Suprapubic skin (tissue), 4 donors: ENCODE results near the gene HOXB9. TPM values are rescaled to one million over a fixed set of nuclear protein-coding genes. Genes with fewer than 3 reads are reported as not detected.

Experiments used
- DNase-seq, 2 donors: peaks; one replicate each; pipeline ENCODE4 v3.0.0-alpha.2; 2019; ENCODE audit warnings: low spot score in 2 of 2
- H3K27ac ChIP-seq: fragments of 200-600 bp; sonication (generic); one replicate; pipeline ENCODE4 v1.5.1; 2019
- H3K27me3 ChIP-seq: fragments of 200-600 bp; sonication (generic); one replicate; pipeline ENCODE4 v1.5.1; 2019
- H3K36me3 ChIP-seq: fragments of 200-600 bp; sonication (generic); one replicate; pipeline ENCODE4 v1.5.1; 2019
- H3K4me1 ChIP-seq: fragments of 200-600 bp; sonication (generic); one replicate; pipeline ENCODE4 v1.5.1; 2019
- H3K4me3 ChIP-seq: fragments of 200-600 bp; sonication (generic); one replicate; pipeline ENCODE4 v1.5.1; 2019; ENCODE audit warnings: mild to moderate bottlenecking
- H3K9me3 ChIP-seq: fragments of 200-600 bp; sonication (generic); one replicate; pipeline ENCODE4 v1.5.1; 2019
- CTCF ChIP-seq, 2 donors: fragments of 200-600 bp in 1 of 2; fragments of 450-650 bp in 1 of 2; sonication (generic) in 1 of 2; IDR thresholded peaks; one replicate each; pipeline ENCODE4 v1.5.1; 2016 to 2019; ENCODE audit warnings: antibody characterized with exemption in 2 of 2, mild to moderate bottlenecking in 1 of 2, moderate library complexity in 1 of 2
- EP300 ChIP-seq: sonication (generic); formaldehyde crosslinking; IDR thresholded peaks from one replicate; pipeline ENCODE4 v1.6.1; 2017; ENCODE audit warnings: antibody characterized with exemption
- POLR2A ChIP-seq, 2 donors: fragments of 450-650 bp; IDR thresholded peaks; one replicate each; pipeline ENCODE4 v1.6.1; 2017; ENCODE audit warnings: antibody characterized with exemption in 2 of 2, mild to moderate bottlenecking in 2 of 2, moderate library complexity in 2 of 2
- POLR2AphosphoS5 ChIP-seq, 3 donors: sonication (generic); formaldehyde crosslinking; IDR thresholded peaks; one replicate each; pipeline ENCODE4 v1.6.1; 2017; ENCODE audit warnings: antibody characterized with exemption in 3 of 3
- WGBS: methylation state at CpG from one replicate; pipeline ENCODE4 v1.1.5; 2018; 5-methylcytosine and 5-hydroxymethylcytosine counted together
- total RNA-seq, 4 donors: library from RNA; depleted of rRNA; stranded (reverse); fragments of >200 nt; gene quantifications; one replicate each; pipeline ENCODE4 v1.1.0, GENCODE V29; 2016

The HOXB9 gene
- total RNA-seq, 4 donors from 2014 or later, result 0.23 to 0.42 TPM; not detected in 2

GRCh38 chr17:48617471-48618255 lies 8.5 kb downstream of the HOXB9 start:
- Histone ChIP-seq H3K9me3 (no peaks in the 10 kb centered on the region), H3K27me3 (peaks cover 100% of the 10 kb centered on the region), H3K4me3 (no peak overlapping the region), H3K27ac (no peak overlapping the region), H3K36me3 (no peaks in the 10 kb centered on the region), H3K4me1 (peaks cover 45% of the 10 kb centered on the region)
- WGBS, result 23% methylated on average over 42 of the region's 43 CpGs
- TF ChIP-seq CTCF (IDR thresholded peaks at IDR 0.05) (no peak), POLR2AphosphoS5 (IDR thresholded peaks at IDR 0.05) (no peak), POLR2A (IDR thresholded peaks at IDR 0.05) (no peak), EP300 (no peak)
- DNase-seq, result no peak

- Histone ChIP-seq H3K27ac (no peak overlapping the region), H3K9me3 (no peaks in the 10 kb centered on the region), H3K36me3 (no peaks in the 10 kb centered on the region), H3K27me3 (peaks cover 100% of the 10 kb centered on the region), H3K4me3 (no peak overlapping the region), H3K4me1 (peaks cover 53% of the 10 kb centered on the region)
- no peak for DNase-seq
- TF ChIP-seq POLR2A (IDR thresholded peaks at IDR 0.05), result no peak
- no peak for TF ChIP-seq CTCF (IDR thresholded peaks at IDR 0.05)
- no peak for TF ChIP-seq POLR2AphosphoS5 (IDR thresholded peaks at IDR 0.05)
- TF ChIP-seq EP300, result no peak
- WGBS, result 51% methylated on average over 15 of the region's 15 CpGs
These were observed 9.3 kb downstream of the HOXB9 start for GRCh38 chr17:48616717-48617470.

- H3K4me1 ChIP-seq, result peaks cover 60% of the 10 kb centered on the region
- no peak overlapping the region for H3K4me3 ChIP-seq
- 57% methylated on average over 16 of the region's 17 CpGs for WGBS
- no peaks in the 10 kb centered on the region for H3K36me3 ChIP-seq
- TF ChIP-seq CTCF (IDR thresholded peaks at IDR 0.05) (no peak), EP300 (no peak), POLR2AphosphoS5 (IDR thresholded peaks at IDR 0.05) (no peak), POLR2A (IDR thresholded peaks at IDR 0.05) (no peak)
- H3K27me3 ChIP-seq, result peaks cover 99% of the 10 kb centered on the region
- no peak overlapping the region for H3K27ac ChIP-seq
- DNase-seq, result no peak
- H3K9me3 ChIP-seq, result no peaks in the 10 kb centered on the region
These were observed 10.0 kb downstream of the HOXB9 start for GRCh38 chr17:48615963-48616716.

GRCh38 chr17:48615047-48615962 lies 10.9 kb downstream of the HOXB9 start, which contains the start of gene HOXB8:
Gene HOXB8, minus strand, starts transcription at chr17:48615292. Its CDS starts 588 bp downstream, at chr17:48614704.
- peaks cover 68% of the 10 kb centered on the region for H3K4me1 ChIP-seq
- no peak within 1 kb of the TSS for H3K27ac ChIP-seq
- no peak for DNase-seq
- WGBS, result 34% methylated on average over 41 of the region's 41 CpGs
- no peaks in the 10 kb centered on the region for H3K36me3 ChIP-seq
- peaks cover 91% of the 10 kb centered on the region for H3K27me3 ChIP-seq
- TF ChIP-seq CTCF (IDR thresholded peaks at IDR 0.05) (no peak), POLR2A (IDR thresholded peaks at IDR 0.05) (no peak), POLR2AphosphoS5 (IDR thresholded peaks at IDR 0.05) (no peak), EP300 (no peak)
- H3K4me3 ChIP-seq, result peak within 1 kb of the TSS; percentile 88
- no peaks in the 10 kb centered on the region for H3K9me3 ChIP-seq
